Peyer's patch (tissue), 4 donors: ENCODE data around the gene ZDHHC19. TPM values are rescaled to one million over a fixed set of nuclear protein-coding genes. Genes with fewer than 3 reads are reported as not detected.
A peak's percentile ranks its signal among the peaks of the same experiment; 100 is the strongest.

ENCODE experiments used
- DNase-seq, 3 donors: peaks; one replicate each; pipeline ENCODE4 v3.0.0-alpha.2; 2017 to 2019
- H3K27ac ChIP-seq, 4 donors: fragments of 200-600 bp; sonication (generic); one replicate each; pipeline ENCODE4 v1.5.1; 2016 to 2019
- H3K27me3 ChIP-seq, 2 donors: fragments of 200-600 bp; sonication (generic); one replicate each; pipeline ENCODE4 v1.5.1; 2019
- H3K36me3 ChIP-seq, 3 donors: fragments of 200-600 bp; sonication (generic); one replicate each; pipeline ENCODE4 v1.5.1; 2016 to 2019
- H3K4me1 ChIP-seq, 4 donors: fragments of 200-600 bp; sonication (generic); one replicate each; pipeline ENCODE4 v1.5.1; 2016 to 2019
- H3K4me3 ChIP-seq, 4 donors: fragments of 200-600 bp; sonication (generic); 1 replicate in 3 of 4; 2 replicates in 1 of 4; pipeline ENCODE4 v1.5.1; 2016 to 2019; ENCODE audit warnings: mild to moderate bottlenecking in 1 of 4
- H3K9me3 ChIP-seq, 4 donors: fragments of 200-600 bp; sonication (generic); one replicate each; pipeline ENCODE4 v1.5.1; 2016 to 2019; ENCODE audit warnings: mild to moderate bottlenecking in 1 of 4
- CTCF ChIP-seq, 6 experiments: fragments of 450-650 bp in 4 of 6; fragments of 200-600 bp in 2 of 6; sonication (generic) in 1 of 6; IDR thresholded peaks; one replicate each; pipeline ENCODE4 v1.5.1; 2017 to 2019; ENCODE audit warnings: antibody characterized with exemption in 6 of 6, mild to moderate bottlenecking in 3 of 6, moderate library complexity in 1 of 6
- POLR2A ChIP-seq, 2 donors: fragments of 450-650 bp; IDR thresholded peaks; one replicate each; pipeline ENCODE4 v1.5.1; 2017; ENCODE audit warnings: antibody characterized with exemption in 2 of 2, mild to moderate bottlenecking in 2 of 2, moderate library complexity in 2 of 2
- total RNA-seq, 4 donors: library from RNA; depleted of rRNA; stranded (reverse); fragments of >200 nt; gene quantifications; one replicate each; pipeline ENCODE4 v1.1.0, GENCODE V29; 2016

Gene ZDHHC19
- total RNA-seq, 4 donors from 2014 or later: not detected

- peaks cover 4 to 37% (median 21%) of the 10 kb centered on the region in 4 donors for H3K4me1 ChIP-seq
- DNase-seq: peak; percentile 66 to 87 (median 84)
Observed at GRCh38 chr3:196179380-196180308, 31.6 kb downstream of the ZDHHC19 start.

GRCh38 chr3:196178993-196179379 is 32.2 kb downstream of the ZDHHC19 start:
- no peak for DNase-seq
- H3K9me3 ChIP-seq: no peaks in the 10 kb centered on the region
- H3K27ac ChIP-seq: peak overlapping the region; percentile 76 to 89 (median 78)
- peaks cover 4 to 37% (median 20%) of the 10 kb centered on the region in 4 donors for H3K4me1 ChIP-seq
- H3K36me3 ChIP-seq: no peaks in the 10 kb centered on the region
- TF ChIP-seq CTCF (IDR thresholded peaks at IDR 0.05) (no peak), POLR2A (IDR thresholded peaks at IDR 0.05) (no peak)
- no peaks in the 10 kb centered on the region for H3K27me3 ChIP-seq
- H3K4me3 ChIP-seq: peak overlapping the region in 1 of 4 donors; percentile 15

More at GRCh38 chr3:196179380-196180308, 31.6 kb downstream of the ZDHHC19 start:
- H3K9me3 ChIP-seq: no peaks in the 10 kb centered on the region
- H3K4me3 ChIP-seq: peak overlapping the region in 3 of 4 donors; percentile 1 to 16 (median 15)
- TF ChIP-seq POLR2A (IDR thresholded peaks at IDR 0.05) (peak in 1 of 2 donors; percentile 35), CTCF (IDR thresholded peaks at IDR 0.05) (peak in 1 of 6 experiments; percentile 8)
- peak overlapping the region; percentile 76 to 89 (median 78) for H3K27ac ChIP-seq
- no peaks in the 10 kb centered on the region for H3K36me3 ChIP-seq
- H3K27me3 ChIP-seq: no peaks in the 10 kb centered on the region

- Histone ChIP-seq H3K9me3 (no peaks in the 10 kb centered on the region), H3K36me3 (no peaks in the 10 kb centered on the region), H3K4me1 (peaks cover 4 to 30% (median 17%) of the 10 kb centered on the region in 4 donors), H3K27me3 (no peaks in the 10 kb centered on the region), H3K4me3 (peak overlapping the region in 1 of 4 donors; percentile 0), H3K27ac (peak overlapping the region in 3 of 4 donors; percentile 79 to 84 (median 82))
- TF ChIP-seq POLR2A (IDR thresholded peaks at IDR 0.05): peak in 1 of 2 donors; percentile 31
- no peak for TF ChIP-seq CTCF (IDR thresholded peaks at IDR 0.05)
- peak in 2 of 3 donors; percentile 61 to 79 for DNase-seq
Observed at GRCh38 chr3:196177967-196178366, 33.2 kb downstream of the ZDHHC19 start.

GRCh38 chr3:196177567-196177966 is 33.6 kb downstream of the ZDHHC19 start:
- peak overlapping the region in 3 of 4 donors; percentile 54 to 82 (median 79) for H3K27ac ChIP-seq
- no peaks in the 10 kb centered on the region for H3K9me3 ChIP-seq
- peaks cover 4 to 28% (median 16%) of the 10 kb centered on the region in 4 donors for H3K4me1 ChIP-seq
- no peaks in the 10 kb centered on the region for H3K27me3 ChIP-seq
- no peak for TF ChIP-seq POLR2A (IDR thresholded peaks at IDR 0.05)
- peak in 1 of 6 experiments; percentile 10 for TF ChIP-seq CTCF (IDR thresholded peaks at IDR 0.05)
- DNase-seq: peak in 1 of 3 donors; percentile 72
- H3K36me3 ChIP-seq: no peaks in the 10 kb centered on the region
- peak overlapping the region in 1 of 4 donors; percentile 0 for H3K4me3 ChIP-seq

- TF ChIP-seq CTCF (IDR thresholded peaks at IDR 0.05) (no peak), POLR2A (IDR thresholded peaks at IDR 0.05) (no peak)
- H3K4me1 ChIP-seq: peaks cover 4 to 28% (median 11%) of the 10 kb centered on the region in 4 donors
- H3K4me3 ChIP-seq: no peak overlapping the region
- H3K36me3 ChIP-seq: no peaks in the 10 kb centered on the region
- no peaks in the 10 kb centered on the region for H3K9me3 ChIP-seq
- no peaks in the 10 kb centered on the region for H3K27me3 ChIP-seq
- no peak for DNase-seq
- H3K27ac ChIP-seq: no peak overlapping the region
Observed at GRCh38 chr3:196175722-196176121, 35.5 kb downstream of the ZDHHC19 start.
